Right lobe of liver (tissue), 4 donors: ENCODE data around the gene STPG4.

Experiments used
- POLR2A ChIP-seq: fragments of 450-650 bp; IDR thresholded peaks from one replicate; pipeline ENCODE4 v1.6.1; 2017; ENCODE audit warnings: antibody characterized with exemption, mild to moderate bottlenecking
- TF ChIP-seq, protein P1 (sequence below), 4 donors: fragments of 200-600 bp in 3 of 4; fragments of 450-650 bp in 1 of 4; IDR thresholded peaks; one replicate each; pipeline versions ENCODE4 v1.5.1 to v1.8.0; 2016 to 2022; ENCODE audit warnings: antibody characterized with exemption in 4 of 4, mild to moderate bottlenecking in 2 of 4
- donor health status: DM: no; HTN: no; CAD: no.
- donor health status: DM: no; HTN: no; CAD: no.
- donor health status: DM: no; HTN: yes; CAD: no.

DNA sequence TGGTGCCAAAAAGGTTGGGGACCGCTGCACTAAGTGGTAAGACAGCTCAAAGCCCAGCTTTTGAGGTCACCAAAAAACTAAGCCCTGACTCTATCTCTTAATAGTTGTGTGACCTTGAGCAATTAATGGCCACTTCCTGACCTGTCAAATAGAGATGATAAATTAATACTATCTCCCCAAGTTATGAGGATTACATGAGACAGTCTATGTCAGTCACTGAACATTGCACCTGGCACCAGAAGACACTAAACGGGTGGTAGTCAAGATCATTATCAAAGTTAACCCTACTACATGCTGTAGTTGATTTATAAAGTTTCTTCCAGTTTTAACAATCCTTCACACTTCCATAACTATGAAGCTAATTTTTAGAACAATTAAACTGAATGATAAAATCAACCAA, 36.5 kb downstream of the STPG4 start:
- TF ChIP-seq, protein P1, sequence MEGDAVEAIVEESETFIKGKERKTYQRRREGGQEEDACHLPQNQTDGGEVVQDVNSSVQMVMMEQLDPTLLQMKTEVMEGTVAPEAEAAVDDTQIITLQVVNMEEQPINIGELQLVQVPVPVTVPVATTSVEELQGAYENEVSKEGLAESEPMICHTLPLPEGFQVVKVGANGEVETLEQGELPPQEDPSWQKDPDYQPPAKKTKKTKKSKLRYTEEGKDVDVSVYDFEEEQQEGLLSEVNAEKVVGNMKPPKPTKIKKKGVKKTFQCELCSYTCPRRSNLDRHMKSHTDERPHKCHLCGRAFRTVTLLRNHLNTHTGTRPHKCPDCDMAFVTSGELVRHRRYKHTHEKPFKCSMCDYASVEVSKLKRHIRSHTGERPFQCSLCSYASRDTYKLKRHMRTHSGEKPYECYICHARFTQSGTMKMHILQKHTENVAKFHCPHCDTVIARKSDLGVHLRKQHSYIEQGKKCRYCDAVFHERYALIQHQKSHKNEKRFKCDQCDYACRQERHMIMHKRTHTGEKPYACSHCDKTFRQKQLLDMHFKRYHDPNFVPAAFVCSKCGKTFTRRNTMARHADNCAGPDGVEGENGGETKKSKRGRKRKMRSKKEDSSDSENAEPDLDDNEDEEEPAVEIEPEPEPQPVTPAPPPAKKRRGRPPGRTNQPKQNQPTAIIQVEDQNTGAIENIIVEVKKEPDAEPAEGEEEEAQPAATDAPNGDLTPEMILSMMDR (IDR thresholded peaks at IDR 0.05): no peak
- no peak for TF ChIP-seq POLR2A
